Pulmonary artery endothelial cell (primary cell): ENCODE measurements around the gene CCR3. TPM values are rescaled to one million over a fixed set of nuclear protein-coding genes. Genes with fewer than 3 reads are reported as not detected.
"Not testable (repeated sequence)": the region's sequence is repeated elsewhere in the genome, so short reads cannot be mapped to it uniquely, and the experiment has no call there.

Source experiments
- DNase-seq: peaks from one replicate; pipeline ENCODE4 v3.0.0-alpha.2; 2011; ENCODE audit warnings: low read depth, low spot score
- total RNA-seq: library from RNA; depleted of rRNA; stranded (reverse); fragments of >200 nt; gene quantifications from 2 replicates; pipeline ENCODE4 v1.2.3, GENCODE V29; 2014

The CCR3 gene
- total RNA-seq = not detected in 2 replicates

DNA sequence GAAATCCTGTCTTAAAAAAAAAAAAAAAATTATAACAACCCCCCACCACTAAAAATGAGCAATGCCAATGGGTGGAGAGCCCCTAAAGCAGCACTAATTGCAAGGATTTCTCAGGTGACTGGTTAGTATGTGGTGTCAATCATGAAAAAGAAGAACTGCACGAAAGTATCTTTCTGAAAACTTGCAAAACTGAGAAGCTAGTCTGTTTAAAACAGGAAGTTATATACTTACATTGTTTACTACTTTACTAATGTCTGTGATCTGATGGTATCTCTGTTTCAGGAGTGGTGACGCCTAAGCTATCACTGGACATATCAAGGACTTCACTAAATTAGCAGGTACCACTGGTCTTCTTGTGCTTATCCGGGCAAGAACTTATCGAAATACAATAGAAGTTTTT, at the start of gene CCR3:
CCR3 (plus strand) TSS at position 341 of the 400 bp plus-strand sequence. CDS start 22,699 bp downstream, outside the sequence.
- no peak for DNase-seq

GRCh38 chr3:46192939-46193338, 49.3 kb upstream of the CCR3 start:
- DNase-seq = no peak

DNA sequence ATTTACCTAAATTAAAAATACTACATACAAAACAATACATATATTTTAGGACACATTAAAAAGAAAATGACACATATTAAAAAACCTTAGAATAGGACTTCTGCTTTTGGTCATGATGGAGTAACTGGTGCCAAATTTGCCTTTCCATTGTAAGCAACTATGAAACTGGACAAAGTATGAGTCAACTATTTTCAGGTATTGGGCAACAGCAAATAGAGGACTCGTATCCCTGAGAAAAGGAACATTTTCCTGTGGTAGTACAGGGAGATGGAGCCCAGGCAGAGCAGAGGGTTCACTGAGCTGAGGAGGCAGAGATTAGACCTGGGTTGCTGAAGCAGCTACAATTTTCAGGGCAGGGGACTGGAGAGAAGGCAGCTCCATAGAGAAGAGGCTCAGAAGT, 48.8 kb upstream of the CCR3 start:
- no peak for DNase-seq

DNA sequence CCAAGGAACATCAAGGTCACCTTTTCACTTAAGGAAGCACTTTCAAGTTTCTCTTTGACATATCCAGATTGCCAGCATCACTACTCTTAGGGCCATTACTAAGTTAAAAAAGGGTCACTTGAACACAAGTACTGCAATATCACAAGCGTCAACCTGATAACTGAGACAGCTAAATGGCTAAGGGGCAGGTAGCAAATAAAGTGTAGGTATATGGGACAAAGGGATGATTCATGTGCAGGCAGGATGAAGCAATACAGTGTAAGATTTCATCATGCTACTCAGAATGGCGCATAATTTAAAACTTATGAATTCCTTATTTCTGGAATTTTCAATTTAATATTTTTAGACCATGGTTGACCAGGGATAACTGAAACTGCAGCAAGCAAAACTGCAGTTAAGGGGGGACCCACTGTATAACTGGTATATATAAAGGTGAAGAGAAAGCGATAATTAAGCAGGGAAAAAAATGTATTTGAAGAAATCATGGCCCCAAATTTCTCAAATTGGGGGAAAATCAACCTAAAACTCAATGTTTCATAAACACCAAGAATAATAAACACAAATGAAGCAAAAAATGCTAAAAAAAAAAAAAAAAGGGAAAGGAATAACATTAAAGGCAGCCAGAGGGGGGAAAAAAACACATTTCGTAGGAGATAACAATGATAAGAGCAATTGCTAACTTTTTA, 47.2 kb upstream of the CCR3 start:
- DNase-seq = no peak

GRCh38 chr3:46196261-46196957, 45.9 kb upstream of the CCR3 start:
- DNase-seq = no peak

- DNase-seq = no peak
Measured at GRCh38 chr3:46200211-46200610, 42.0 kb upstream of the CCR3 start.

DNA sequence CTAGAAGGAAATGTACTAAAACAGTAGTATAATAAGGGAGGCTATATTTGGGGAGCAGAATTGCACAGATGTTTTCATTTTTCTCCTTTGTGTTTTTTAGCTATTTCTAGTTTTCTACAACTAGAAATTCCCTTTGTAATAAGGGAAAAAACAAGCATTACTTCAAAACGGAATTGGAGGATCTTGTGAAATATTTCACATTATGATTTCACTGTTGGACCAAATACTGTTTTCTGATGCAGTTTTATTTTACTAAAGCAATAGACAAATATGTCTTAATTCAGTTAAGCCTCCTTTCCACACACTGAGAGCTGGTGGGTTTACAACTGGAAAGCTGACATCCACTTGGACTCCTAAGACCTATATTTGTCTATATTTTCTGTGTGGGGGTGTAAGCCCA, 41.5 kb upstream of the CCR3 start:
- no peak for DNase-seq

- DNase-seq = no peak
Measured at GRCh38 chr3:46202535-46202934, 39.7 kb upstream of the CCR3 start.

- DNase-seq = no peak
Measured at GRCh38 chr3:46203681-46204080, 38.6 kb upstream of the CCR3 start.

DNA sequence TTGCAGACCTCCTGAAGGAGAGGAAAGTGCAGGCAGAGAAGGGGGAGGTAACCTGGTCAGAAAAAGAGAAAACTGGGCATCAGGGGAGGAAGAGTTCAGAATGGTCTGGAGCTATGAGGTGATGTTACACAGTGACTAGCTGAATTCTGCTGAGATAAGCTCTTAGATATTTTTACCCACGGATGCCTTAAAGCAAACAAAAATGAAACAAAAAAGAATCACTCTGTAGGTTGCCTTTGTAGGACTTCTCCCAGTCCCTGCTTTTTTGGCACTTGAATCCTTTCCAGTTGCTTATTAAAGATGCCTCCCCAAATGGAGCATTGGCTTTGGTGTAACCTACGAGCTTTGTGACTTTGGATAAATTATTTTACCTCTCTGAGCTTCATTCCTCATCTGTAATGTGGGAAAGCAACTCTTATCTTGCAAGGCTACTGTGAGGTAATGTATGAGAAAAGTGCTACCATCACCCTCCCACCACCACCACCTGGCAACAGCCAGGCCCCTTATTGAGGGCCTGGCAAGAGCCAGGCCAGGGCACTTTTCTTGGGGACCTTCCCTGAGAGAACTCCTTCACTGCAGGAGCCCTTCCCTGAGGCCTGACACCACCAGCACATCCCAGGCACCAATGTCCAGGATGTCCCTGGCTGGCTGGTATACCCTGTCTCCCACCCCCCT, 36.8 kb upstream of the CCR3 start:
- DNase-seq = no peak

DNA sequence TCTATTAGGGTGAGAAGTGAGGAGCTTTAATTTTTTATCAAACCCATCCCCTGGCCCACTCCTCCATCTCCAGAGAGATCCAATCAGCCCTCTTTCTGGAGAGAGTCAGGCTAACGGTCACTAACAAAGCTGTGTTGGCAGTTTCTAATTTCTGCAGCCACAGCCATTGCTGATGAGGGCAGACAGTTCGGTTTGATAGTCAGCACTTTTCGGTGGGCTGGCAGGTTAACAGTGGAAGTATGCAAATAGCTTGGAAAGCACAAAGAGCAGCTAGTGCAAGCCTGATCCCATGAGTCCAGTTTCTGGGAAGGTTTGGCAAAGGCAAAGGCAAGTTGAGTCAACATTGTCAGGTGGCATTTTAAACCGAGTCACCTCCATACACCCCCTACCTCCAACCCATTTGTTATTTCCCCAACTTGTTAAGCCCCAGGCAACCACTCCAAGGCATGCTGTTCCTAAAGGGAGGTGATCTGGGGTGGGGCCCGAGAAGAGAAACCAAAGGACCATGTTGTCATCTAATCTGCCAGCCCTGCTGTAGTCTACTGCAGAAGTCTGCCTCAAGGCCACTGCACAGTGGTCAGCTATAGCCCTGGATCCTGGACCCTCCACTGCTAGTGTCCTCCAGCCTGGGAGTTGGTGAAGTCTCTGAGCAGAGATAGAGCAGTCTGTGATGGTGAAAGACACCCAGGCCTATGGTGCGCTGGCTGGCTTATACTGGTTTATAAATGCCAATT, 35.8 kb upstream of the CCR3 start:
- no peak for DNase-seq

DNA sequence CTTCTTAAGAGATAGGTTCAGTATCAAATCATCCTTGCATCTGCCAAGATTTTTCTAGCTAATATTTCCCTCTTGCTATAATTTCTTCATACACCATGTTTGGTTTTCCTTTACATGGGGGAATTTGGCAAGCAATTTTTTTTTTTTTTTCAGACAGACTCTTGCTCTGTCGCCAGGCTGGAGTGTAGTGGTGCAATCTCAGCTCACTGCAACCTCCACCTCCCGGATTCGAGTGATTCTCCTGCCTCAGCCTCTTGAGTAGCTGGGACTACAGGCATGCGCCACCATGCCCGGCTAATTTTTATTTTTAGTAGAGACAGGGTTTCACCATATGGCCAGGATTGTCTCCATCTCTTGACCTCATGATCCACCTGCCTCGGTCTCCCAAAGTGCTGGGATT, 34.7 kb upstream of the CCR3 start:
- not testable (repeated sequence) for DNase-seq

DNA sequence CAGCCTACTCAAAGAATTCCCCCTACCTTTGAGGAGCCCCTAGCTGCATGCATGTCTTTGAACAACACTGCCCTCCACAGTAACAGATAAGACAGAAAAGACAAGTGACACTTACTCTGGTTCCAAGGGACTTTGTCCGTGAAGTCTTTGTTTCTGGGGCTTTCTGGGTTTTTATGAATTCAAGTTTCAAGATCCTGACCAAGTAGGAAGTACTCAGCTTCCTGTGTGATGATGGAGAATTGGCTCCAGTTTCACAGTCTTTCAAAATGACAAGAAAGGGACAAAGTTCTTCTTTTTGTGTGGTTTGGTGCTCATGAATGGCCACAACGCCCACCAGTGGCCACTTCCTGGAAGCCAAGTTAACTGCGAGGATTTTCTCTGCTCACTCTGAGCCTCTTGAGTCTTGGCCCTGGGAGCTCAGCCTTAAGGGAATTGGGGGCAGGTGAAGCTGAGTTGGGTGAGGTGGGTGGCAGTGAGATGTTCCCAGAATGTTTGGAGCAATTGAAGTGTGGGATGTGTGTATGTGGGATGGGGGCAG, 34.0 kb upstream of the CCR3 start, which contains the start of gene CCR1:
CCR1 (minus strand) TSS at position 147 of the 538 bp plus-strand sequence. CDS start 4,000 bp downstream, outside the sequence.
- DNase-seq = no peak

DNA sequence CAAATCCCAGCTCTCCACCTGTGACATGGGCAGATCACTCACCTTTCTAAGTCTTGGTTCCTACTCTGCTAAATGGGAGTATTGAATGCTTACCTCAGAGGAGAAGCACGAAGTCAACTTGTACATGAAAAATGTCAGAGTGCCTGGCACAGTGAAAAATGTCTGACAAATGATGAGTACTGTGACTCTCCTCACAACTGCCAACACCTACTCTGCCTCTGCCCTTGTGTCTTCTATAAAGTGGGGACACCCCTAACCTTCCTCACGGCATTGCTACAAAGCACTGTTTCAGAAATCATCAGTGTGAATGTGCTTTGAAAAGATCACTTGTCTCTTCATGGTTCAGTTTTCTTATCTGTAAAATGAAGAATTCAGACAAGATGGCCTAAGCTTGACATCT, 33.2 kb upstream of the CCR3 start:
- DNase-seq = no peak

GRCh38 chr3:46209746-46210470, 32.4 kb upstream of the CCR3 start:
- DNase-seq = no peak

GRCh38 chr3:46212101-46212500, 30.2 kb upstream of the CCR3 start:
- DNase-seq = no peak

DNA sequence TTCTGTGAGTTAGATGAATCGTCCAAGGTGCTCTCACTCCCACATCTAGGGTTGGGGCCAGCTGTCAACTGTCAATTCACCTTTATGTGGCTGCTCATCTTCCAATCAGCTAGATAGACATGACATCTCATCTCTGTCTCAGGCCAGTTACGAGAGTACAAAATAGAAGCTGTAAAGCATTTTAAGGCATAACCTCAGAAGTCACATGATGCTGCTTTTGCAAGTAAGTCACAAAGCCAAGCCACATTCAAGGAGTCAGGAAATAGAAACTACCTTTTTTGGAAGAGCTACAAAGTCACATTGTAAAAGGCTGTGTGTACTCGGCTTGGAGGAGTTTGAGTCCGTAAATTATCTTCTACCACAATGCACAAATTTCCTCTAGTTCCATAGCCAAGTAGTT, 29.1 kb upstream of the CCR3 start:
- no peak for DNase-seq

- no peak for DNase-seq
Measured at GRCh38 chr3:46214751-46215352, 27.4 kb upstream of the CCR3 start.

DNA sequence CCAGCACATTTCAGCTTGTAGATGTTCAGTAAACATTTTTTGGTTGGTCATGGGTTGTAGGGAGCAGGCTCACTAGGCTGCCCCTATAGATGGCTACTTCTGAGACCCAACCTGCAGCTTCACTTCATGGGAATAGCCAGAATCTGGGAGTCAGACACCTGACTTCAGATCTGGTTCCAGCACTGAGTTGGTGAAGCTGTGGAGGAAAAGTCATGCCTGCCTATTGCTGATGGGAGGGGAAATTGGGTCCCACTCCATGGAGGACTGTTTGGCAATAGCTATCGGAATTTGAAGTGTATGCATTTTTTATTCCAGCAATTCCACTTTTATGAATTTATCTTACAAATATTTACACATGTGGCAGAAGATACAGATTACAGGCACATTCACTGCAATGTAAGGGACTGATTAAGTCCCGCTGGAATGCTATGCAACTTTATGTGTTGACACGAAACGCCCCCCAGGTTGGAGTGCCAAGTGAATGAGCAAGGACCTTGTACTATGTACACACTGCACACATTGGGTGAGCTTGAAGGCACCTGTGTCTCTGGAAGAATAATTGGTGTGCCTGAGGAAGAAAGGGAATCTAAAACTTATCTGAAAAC, 26.3 kb upstream of the CCR3 start:
- no peak for DNase-seq

DNA sequence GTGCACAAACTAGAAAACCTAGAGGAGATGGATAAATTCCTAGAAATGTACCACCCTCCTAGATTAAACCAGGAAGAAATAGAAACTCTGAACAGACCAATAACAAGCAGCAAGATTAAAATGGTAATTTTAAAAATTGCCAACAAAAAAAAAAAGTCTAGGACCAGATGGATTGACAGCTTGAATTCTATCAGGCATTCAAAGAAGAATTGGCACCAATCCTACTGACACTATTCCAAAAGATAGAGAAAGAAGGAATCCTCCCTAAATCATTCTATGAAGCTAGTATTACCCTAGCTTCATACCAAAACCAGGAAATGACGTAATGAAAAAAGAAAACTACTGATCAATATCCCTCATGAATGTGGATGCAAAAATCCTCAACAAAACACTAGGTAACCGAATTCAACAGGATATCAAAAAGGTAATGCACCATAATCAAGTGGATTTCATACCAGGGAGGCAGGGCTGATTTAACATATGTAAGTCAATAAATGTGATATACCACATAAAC, 24.0 kb upstream of the CCR3 start:
- no peak for DNase-seq
